Natural killer cell (primary cell): ENCODE data around the gene SSBP4. TPM values are rescaled to one million over a fixed set of nuclear protein-coding genes. Genes with fewer than 3 reads are reported as not detected.

ENCODE experiments used
- ATAC-seq, 3 donors: fragments of 150-1000 bp in 2 of 3; fragments of 200-7000 bp in 1 of 3; cut with Tn5 transposase; 1 replicate in 1 of 3; 2 replicates in 2 of 3; pipeline ENCODE4 v1.10.0; 2021; ENCODE audit warnings: mild to moderate bottlenecking in 2 of 3, moderate library complexity in 2 of 3
- DNase-seq, 2 donors: peaks; one replicate each; pipeline versions ENCODE4 v3.0.0 to v3.0.0-alpha.2; 2013 to 2021; ENCODE audit warnings: mixed read lengths in 1 of 2
- H3K27ac ChIP-seq: one replicate; pipeline ENCODE4 v1.5.1; 2013; ENCODE audit warnings: mild to moderate bottlenecking, low read length
- H3K27me3 ChIP-seq: one replicate; pipeline ENCODE4 v1.6.1; 2013; ENCODE audit warnings: low read length; ENCODE audit not compliant: control insufficient read depth, insufficient read depth
- H3K36me3 ChIP-seq: one replicate; pipeline ENCODE4 v1.6.1; 2013; ENCODE audit warnings: low read length; ENCODE audit not compliant: control insufficient read depth, insufficient read depth
- H3K4me1 ChIP-seq: one replicate; pipeline ENCODE4 v1.6.1; 2013; ENCODE audit warnings: low read length; ENCODE audit not compliant: control insufficient read depth, insufficient read depth
- H3K4me3 ChIP-seq: one replicate; pipeline ENCODE4 v1.5.1; 2013; ENCODE audit warnings: low read length
- H3K9me3 ChIP-seq: one replicate; pipeline ENCODE4 v1.6.1; 2013; ENCODE audit warnings: low read length; ENCODE audit not compliant: control insufficient read depth, insufficient read depth
- H3K27ac Mint-ChIP-seq, 2 donors: one replicate each; pipeline ENCODE4 v1.8.0; 2022; ENCODE audit warnings: mild to moderate bottlenecking in 2 of 2, mixed read lengths in 2 of 2, moderate library complexity in 1 of 2
- H3K27me3 Mint-ChIP-seq, 2 donors: one replicate each; pipeline ENCODE4 v1.8.0; 2022; ENCODE audit warnings: low read depth in 2 of 2, mixed read lengths in 2 of 2
- H3K36me3 Mint-ChIP-seq: one replicate; pipeline ENCODE4 v1.8.0; 2022; ENCODE audit warnings: mixed read lengths
- H3K4me1 Mint-ChIP-seq, 2 donors: one replicate each; pipeline ENCODE4 v1.8.0; 2022; ENCODE audit warnings: mixed read lengths in 2 of 2
- H3K4me3 Mint-ChIP-seq: one replicate; pipeline ENCODE4 v1.8.0; 2022; ENCODE audit warnings: mild to moderate bottlenecking, moderate library complexity, mixed read lengths
- H3K9me3 Mint-ChIP-seq, 2 donors: one replicate each; pipeline ENCODE4 v1.8.0; 2022; ENCODE audit warnings: mixed read lengths in 2 of 2
- WGBS: methylation state at CpG from one replicate; pipeline ENCODE4 v1.1.7; 2013; ENCODE audit warnings: missing lambda C conversion rate; ENCODE audit not compliant: insufficient coverage; 5-methylcytosine and 5-hydroxymethylcytosine counted together
- intact Hi-C: fragments of 100-400 bp; cut with micrococcal nuclease; formaldehyde crosslinking; loops from one replicate; pipeline ENCODE4 v1.14.2; 2022
- total RNA-seq, 4 donors: library from RNA; stranded (reverse); fragments of 120-200 nt in 1 of 4; gene quantifications; one replicate each; pipeline versions ENCODE4 v1.2.3 to v1.2.4, GENCODE V29; 2013 to 2022
- TF ChIP-seq, protein P1 (sequence below): fragments of 200-600 bp; IDR thresholded peaks from one replicate; pipeline ENCODE4 v1.8.0; 2022; ENCODE audit warnings: antibody characterized with exemption

The SSBP4 gene
- total RNA-seq, 3 donors from 2014 or later (not counting 1 experiment from before 2014, with no cell fraction given): 137 to 169 (median 158) TPM

DNA sequence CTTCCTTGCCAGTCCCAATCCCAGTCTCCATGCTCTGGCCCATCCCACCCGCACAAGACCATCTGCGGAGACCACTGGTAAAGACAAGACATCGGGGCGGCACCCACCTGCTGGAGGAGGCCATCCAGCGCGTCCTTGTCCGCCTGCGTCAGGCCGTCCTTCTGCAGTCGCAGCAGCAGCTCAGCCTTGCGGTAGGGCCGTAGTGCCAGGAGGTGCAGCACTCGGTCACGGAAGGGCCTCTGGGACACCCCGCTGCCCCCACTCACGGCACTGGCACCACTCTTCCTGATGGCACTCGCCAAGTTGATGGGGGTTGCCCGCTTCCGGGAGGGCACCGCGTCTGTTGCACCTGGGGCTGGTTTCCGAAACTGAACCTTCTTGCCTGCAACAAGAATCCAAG lies 42.3 kb downstream of the SSBP4 start:
- Histone ChIP-seq H3K9me3 (no peaks in the 10 kb centered on the region), H3K36me3 (peaks cover 53% of the 10 kb centered on the region), H3K4me3 (no peak overlapping the region), H3K27ac (no peak overlapping the region), H3K27me3 (no peaks in the 10 kb centered on the region), H3K4me1 (peaks cover 3% of the 10 kb centered on the region)
- Mint-ChIP-seq H3K36me3 (no peaks in the 10 kb centered on the region), H3K4me1 (peaks cover 5 to 20% of the 10 kb centered on the region in 2 donors), H3K27me3 (no peaks in the 10 kb centered on the region), H3K9me3 (no peaks in the 10 kb centered on the region), H3K4me3 (no peak overlapping the region), H3K27ac (peak overlapping the region; percentile 34 to 51)
- TF ChIP-seq, protein P1, sequence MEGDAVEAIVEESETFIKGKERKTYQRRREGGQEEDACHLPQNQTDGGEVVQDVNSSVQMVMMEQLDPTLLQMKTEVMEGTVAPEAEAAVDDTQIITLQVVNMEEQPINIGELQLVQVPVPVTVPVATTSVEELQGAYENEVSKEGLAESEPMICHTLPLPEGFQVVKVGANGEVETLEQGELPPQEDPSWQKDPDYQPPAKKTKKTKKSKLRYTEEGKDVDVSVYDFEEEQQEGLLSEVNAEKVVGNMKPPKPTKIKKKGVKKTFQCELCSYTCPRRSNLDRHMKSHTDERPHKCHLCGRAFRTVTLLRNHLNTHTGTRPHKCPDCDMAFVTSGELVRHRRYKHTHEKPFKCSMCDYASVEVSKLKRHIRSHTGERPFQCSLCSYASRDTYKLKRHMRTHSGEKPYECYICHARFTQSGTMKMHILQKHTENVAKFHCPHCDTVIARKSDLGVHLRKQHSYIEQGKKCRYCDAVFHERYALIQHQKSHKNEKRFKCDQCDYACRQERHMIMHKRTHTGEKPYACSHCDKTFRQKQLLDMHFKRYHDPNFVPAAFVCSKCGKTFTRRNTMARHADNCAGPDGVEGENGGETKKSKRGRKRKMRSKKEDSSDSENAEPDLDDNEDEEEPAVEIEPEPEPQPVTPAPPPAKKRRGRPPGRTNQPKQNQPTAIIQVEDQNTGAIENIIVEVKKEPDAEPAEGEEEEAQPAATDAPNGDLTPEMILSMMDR: no peak
- DNase-seq (no peak), ATAC-seq (no peak)
- WGBS: 97% methylated on average over 22 of the region's 22 CpGs
- intact Hi-C loops: no loop called here

DNA sequence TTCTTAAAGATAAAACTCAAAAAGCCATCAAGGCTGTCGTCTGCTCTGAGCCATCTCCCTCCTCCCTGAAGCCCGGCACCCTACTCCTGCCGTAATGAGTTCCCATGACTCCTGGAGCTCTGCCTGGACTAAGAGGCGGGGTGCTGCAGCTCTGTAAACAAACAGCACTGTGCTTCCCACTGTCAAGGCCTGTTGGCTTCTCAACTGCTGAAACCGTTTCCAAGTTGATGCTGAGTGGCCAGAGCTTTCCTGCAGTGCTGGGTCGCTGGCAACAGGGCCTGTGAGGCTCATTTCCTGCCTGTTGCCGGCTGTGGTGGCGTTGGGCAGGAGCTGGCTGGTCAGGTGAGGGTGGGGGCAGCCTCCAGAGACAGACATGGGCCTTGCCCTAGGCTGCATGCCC lies 45.4 kb downstream of the SSBP4 start:
- no peaks in the 10 kb centered on the region for H3K9me3 Mint-ChIP-seq
- H3K4me3 Mint-ChIP-seq: no peak overlapping the region
- H3K4me3 ChIP-seq: no peak overlapping the region
- 60% methylated on average over 8 of the region's 8 CpGs for whole genome bisulfite sequencing
- DNase-seq (no peak), ATAC-seq (no peak)
- H3K36me3 ChIP-seq: peaks cover 37% of the 10 kb centered on the region
- H3K27ac Mint-ChIP-seq: peak overlapping the region in 1 of 2 donors; percentile 16
- no peak overlapping the region for H3K27ac ChIP-seq
- no peaks in the 10 kb centered on the region for H3K36me3 Mint-ChIP-seq
- H3K4me1 ChIP-seq: peaks cover 11% of the 10 kb centered on the region
- no peaks in the 10 kb centered on the region for H3K27me3 ChIP-seq
- intact Hi-C loops: loop anchor here (5.0 kb wide), 1 partner anchor 383 kb away; no protein-coding TSS in a partner anchor
- peaks cover 12 to 35% of the 10 kb centered on the region in 2 donors for H3K4me1 Mint-ChIP-seq
- TF ChIP-seq, protein P1: no peak
- H3K9me3 ChIP-seq: no peaks in the 10 kb centered on the region
- no peaks in the 10 kb centered on the region for H3K27me3 Mint-ChIP-seq

DNA sequence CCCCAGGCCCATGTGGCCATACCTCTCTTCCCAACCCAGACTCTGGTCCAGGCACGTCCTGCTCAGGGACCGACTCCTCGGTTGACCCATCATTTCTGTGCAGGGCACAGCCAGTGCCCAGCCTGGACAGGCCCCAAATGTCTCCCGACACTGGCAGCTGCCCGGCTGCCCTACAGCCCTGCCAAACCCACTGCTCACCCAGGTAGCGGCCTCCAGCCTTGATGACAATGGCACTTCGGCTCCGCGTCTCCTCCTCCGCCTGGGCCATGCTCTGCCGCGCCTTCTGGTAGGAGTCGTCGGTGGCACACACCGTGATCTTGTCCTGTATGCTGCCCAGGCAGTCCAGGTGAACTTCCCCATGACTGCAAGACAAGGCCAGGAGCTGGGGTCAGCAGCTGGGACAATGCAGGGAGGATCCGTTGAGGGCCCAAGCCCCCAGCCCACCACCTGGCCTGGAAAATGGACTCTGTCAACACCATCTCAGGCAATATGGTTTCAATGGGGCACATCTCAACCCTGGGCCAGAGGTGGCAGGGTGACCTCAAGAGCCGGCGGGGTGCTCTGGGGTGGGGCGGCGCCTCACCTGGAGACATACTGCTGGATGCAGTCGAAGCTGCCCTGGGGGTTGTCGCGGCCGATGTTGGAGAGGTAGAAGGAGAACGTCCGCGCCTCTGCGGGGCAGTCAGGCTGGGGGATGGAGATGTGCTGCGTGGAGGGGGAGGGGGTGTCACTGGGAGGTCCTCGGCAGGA lies 46.2 kb downstream of the SSBP4 start:
- 97% methylated on average over 30 of the region's 30 CpGs for WGBS

More for the DNA sequence above, 46.2 kb downstream of the SSBP4 start:
- Histone ChIP-seq H3K4me3 (no peak overlapping the region), H3K4me1 (peaks cover 18% of the 10 kb centered on the region), H3K27ac (no peak overlapping the region), H3K27me3 (no peaks in the 10 kb centered on the region), H3K9me3 (no peaks in the 10 kb centered on the region), H3K36me3 (peaks cover 30% of the 10 kb centered on the region)
- no peaks in the 10 kb centered on the region for H3K9me3 Mint-ChIP-seq
- H3K36me3 Mint-ChIP-seq: no peaks in the 10 kb centered on the region
- H3K27me3 Mint-ChIP-seq: no peaks in the 10 kb centered on the region
- ATAC-seq: no peak
- no peak overlapping the region for H3K4me3 Mint-ChIP-seq
- TF ChIP-seq, protein P1: no peak
- DNase-seq: no peak
- peak overlapping the region; percentile 16 to 63 for H3K27ac Mint-ChIP-seq
- peaks cover 15 to 43% of the 10 kb centered on the region in 2 donors for H3K4me1 Mint-ChIP-seq
- intact Hi-C loops: loop anchor here (5.0 kb wide), 1 partner anchor 382 kb away; no protein-coding TSS in a partner anchor
